ENCODE data around the gene SRRM1. TPM values are rescaled to one million over a fixed set of nuclear protein-coding genes. Genes with fewer than 3 reads are reported as not detected.

SRRM1 gene
- total and polyA plus RNA-seq, 9 of the 15 experiments (the other 6 are each of a cell fraction or from before 2014, with no cell fraction given): 54.5 to 268 (median 115) TPM

DNA sequence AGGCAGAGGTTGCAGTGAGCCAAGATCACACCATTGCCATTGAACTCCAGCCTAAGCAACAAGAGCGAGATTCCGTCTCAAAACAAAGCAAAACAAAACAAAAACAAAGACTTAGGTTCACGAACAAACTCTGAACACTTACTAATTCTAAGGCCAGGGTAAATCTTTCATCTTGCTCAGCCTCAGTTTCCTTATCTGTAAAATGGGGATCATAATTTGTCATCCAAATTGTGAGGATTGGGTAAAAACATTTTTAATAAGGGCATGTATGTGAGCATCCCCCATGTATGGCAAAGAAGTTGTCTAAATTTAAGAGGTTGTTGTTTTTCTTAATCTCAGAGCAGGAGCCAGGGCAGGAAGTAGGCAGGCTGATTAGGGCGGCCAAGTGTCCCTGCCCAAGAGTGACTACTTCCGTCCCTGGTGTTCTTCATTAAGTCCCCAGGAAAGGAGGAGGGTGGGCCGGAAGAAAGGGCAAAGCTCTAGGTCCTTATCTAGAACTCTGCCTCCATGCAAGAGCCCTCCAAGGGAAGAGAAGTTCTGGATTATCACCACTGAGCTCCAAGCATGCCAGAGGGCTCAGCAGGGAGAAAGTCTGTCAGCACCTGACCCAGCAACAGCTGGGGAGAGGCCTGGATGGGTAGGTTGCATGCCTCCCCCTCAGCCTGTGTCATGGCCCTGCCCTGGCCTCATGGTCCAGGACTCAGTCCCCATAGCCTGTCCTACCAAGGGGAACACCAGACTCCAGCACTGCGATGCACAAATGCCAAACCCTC is 52.3 kb downstream of the SRRM1 start (continued):
- TF ChIP-seq, protein P1, sequence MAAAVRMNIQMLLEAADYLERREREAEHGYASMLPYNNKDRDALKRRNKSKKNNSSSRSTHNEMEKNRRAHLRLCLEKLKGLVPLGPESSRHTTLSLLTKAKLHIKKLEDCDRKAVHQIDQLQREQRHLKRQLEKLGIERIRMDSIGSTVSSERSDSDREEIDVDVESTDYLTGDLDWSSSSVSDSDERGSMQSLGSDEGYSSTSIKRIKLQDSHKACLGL (CRISPR knock-in tag; IDR thresholded peaks at IDR 0.05; ENCODE audit: borderline replicate concordance, poor library complexity, severe bottlenecking): no peak
- peak; percentile 12; the same call in 1 of the 2 replicates for TF ChIP-seq ELF2 (CRISPR knock-in tag; IDR thresholded peaks at IDR 0.05)
- peak; percentile 37; the same call in 1 of the 2 replicates for TF ChIP-seq CXXC5 (CRISPR knock-in tag; IDR thresholded peaks at IDR 0.05)
- TF ChIP-seq SMARCA4 (IDR thresholded peaks at IDR 0.05): peak; percentile 45; the same call in 1 of the 2 replicates
- TF ChIP-seq ETV6 (IDR thresholded peaks at IDR 0.05; ENCODE audit: borderline replicate concordance in 1 of 2, low read depth in 2 of 2, low read length in 1 of 2): peak in 1 of 2 experiments; percentile 29; a peak in 1 of 4 replicates
- TF ChIP-seq ETV6 (CRISPR knock-in tag; IDR thresholded peaks at IDR 0.05; ENCODE audit: borderline replicate concordance): no peak
- 0 out of 2 replicates have a peak, but pooled peaks have one; percentile 36 for TF ChIP-seq MTA3 (IDR thresholded peaks at IDR 0.05; ENCODE audit: borderline replicate concordance)
- 0 out of 2 replicates have a peak, but pooled peaks have one; percentile 55 for TF ChIP-seq ZNF134 (CRISPR knock-in tag; conservative IDR thresholded peaks at IDR 0.05)
- no peak for TF ChIP-seq DACH1 (IDR thresholded peaks at IDR 0.05; ENCODE audit: partially characterized antibody)
- TF ChIP-seq, protein P2, sequence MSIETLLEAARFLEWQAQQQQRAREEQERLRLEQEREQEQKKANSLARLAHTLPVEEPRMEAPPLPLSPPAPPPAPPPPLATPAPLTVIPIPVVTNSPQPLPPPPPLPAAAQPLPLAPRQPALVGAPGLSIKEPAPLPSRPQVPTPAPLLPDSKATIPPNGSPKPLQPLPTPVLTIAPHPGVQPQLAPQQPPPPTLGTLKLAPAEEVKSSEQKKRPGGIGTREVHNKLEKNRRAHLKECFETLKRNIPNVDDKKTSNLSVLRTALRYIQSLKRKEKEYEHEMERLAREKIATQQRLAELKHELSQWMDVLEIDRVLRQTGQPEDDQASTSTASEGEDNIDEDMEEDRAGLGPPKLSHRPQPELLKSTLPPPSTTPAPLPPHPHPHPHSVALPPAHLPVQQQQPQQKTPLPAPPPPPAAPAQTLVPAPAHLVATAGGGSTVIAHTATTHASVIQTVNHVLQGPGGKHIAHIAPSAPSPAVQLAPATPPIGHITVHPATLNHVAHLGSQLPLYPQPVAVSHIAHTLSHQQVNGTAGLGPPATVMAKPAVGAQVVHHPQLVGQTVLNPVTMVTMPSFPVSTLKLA (conservative IDR thresholded peaks at IDR 0.05): 0 out of 4 replicates have a peak, but pooled peaks of 1 of the 2 experiments have one; percentile 34
- no peak for TF ChIP-seq NR1H2 (CRISPR knock-in tag; IDR thresholded peaks at IDR 0.05)
- peak; percentile 35; the same call in 1 of the 2 replicates for TF ChIP-seq ZNF311 (CRISPR knock-in tag; IDR thresholded peaks at IDR 0.05)
- TF ChIP-seq, protein P3, sequence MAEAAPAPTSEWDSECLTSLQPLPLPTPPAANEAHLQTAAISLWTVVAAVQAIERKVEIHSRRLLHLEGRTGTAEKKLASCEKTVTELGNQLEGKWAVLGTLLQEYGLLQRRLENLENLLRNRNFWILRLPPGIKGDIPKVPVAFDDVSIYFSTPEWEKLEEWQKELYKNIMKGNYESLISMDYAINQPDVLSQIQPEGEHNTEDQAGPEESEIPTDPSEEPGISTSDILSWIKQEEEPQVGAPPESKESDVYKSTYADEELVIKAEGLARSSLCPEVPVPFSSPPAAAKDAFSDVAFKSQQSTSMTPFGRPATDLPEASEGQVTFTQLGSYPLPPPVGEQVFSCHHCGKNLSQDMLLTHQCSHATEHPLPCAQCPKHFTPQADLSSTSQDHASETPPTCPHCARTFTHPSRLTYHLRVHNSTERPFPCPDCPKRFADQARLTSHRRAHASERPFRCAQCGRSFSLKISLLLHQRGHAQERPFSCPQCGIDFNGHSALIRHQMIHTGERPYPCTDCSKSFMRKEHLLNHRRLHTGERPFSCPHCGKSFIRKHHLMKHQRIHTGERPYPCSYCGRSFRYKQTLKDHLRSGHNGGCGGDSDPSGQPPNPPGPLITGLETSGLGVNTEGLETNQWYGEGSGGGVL (CRISPR knock-in tag; IDR thresholded peaks at IDR 0.05): no peak
- TF ChIP-seq ETV1 (tag; conservative IDR thresholded peaks at IDR 0.05; ENCODE audit: low read depth): peak; percentile 87
- TF ChIP-seq, protein P4, sequence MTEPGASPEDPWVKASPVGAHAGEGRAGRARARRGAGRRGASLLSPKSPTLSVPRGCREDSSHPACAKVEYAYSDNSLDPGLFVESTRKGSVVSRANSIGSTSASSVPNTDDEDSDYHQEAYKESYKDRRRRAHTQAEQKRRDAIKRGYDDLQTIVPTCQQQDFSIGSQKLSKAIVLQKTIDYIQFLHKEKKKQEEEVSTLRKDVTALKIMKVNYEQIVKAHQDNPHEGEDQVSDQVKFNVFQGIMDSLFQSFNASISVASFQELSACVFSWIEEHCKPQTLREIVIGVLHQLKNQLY (CRISPR knock-in tag; conservative IDR thresholded peaks at IDR 0.05): 0 out of 4 replicates have a peak, but pooled peaks of 1 of the 2 experiments have one; percentile 17
- TF ChIP-seq FOXK2 (conservative IDR thresholded peaks at IDR 0.05 in 1 of 2, IDR thresholded peaks at IDR 0.05 in 1 of 2; ENCODE audit: low read depth in 2 of 2): 0 out of 4 replicates have a peak, but pooled peaks have one; percentile 18 to 37
- no peak for TF ChIP-seq HDAC6 (IDR thresholded peaks at IDR 0.05; ENCODE audit: low read depth, low read length)
- TF ChIP-seq CHD4 (IDR thresholded peaks at IDR 0.05; ENCODE audit: insufficient read depth, insufficient replicate concordance, low read depth, low read length, poor library complexity, severe bottlenecking): peak; percentile 91
- TF ChIP-seq NFRKB (IDR thresholded peaks at IDR 0.05; ENCODE audit: low read depth): no peak; the same call in 1 of the 2 replicates
- TF ChIP-seq, protein P5, sequence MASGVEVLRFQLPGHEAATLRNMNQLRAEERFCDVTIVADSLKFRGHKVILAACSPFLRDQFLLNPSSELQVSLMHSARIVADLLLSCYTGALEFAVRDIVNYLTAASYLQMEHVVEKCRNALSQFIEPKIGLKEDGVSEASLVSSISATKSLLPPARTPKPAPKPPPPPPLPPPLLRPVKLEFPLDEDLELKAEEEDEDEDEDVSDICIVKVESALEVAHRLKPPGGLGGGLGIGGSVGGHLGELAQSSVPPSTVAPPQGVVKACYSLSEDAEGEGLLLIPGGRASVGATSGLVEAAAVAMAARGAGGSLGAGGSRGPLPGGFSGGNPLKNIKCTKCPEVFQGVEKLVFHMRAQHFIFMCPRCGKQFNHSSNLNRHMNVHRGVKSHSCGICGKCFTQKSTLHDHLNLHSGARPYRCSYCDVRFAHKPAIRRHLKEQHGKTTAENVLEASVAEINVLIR (CRISPR knock-in tag; IDR thresholded peaks at IDR 0.05): 0 out of 2 replicates have a peak, but pooled peaks have one; percentile 33
